HG03432 (cell line): ENCODE results near the gene LCP2.

Source experiments
- ATAC-seq: cut with Tn5 transposase; IDR thresholded peaks from one replicate; pipeline ENCODE4 v1.9.1; 2021; ENCODE audit warnings: mild to moderate bottlenecking, moderate library complexity; ENCODE audit not compliant: unreplicated experiment

Gene LCP2

GRCh38 chr5:170276140-170276539, 21.4 kb downstream of the LCP2 start:
- no peak for ATAC-seq

- ATAC-seq, result no peak
Observed at GRCh38 chr5:170275376-170275994, 22.1 kb downstream of the LCP2 start.

DNA sequence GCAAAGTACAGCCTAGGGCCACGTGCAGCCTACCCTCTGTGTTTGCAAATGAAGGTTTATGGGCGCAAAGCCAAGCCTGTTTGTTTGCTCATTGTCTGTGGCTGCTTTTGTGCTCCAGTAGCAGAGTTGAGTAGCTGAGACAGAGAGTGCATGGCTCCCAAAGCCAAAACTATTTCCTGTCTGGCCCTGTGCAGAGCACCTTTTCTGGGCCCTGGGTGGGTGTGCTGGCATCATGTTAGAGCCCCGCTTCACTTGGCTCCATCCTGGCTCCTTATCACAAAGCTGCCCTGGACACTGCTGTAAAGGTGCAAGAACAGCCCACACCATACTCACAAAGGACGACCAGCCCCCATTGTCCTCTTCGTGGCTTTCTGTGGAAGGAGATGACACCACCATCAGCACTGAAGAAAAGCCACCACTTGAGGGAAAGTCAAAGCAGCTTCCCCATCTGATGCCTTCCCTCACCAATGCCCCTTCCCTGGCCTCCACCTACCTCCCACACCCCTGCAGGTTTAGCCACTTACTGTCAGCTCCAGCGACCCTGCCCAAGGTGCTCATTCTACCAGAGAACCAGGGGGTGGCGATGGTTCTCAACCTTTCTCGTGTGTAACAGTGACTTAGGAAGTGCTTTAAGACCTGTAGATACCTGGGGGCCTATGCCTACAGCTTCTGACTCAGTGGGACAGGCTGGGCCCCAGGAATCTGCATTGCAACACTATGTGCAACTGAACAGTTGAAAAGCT, 23.4 kb downstream of the LCP2 start:
- ATAC-seq, result no peak

DNA sequence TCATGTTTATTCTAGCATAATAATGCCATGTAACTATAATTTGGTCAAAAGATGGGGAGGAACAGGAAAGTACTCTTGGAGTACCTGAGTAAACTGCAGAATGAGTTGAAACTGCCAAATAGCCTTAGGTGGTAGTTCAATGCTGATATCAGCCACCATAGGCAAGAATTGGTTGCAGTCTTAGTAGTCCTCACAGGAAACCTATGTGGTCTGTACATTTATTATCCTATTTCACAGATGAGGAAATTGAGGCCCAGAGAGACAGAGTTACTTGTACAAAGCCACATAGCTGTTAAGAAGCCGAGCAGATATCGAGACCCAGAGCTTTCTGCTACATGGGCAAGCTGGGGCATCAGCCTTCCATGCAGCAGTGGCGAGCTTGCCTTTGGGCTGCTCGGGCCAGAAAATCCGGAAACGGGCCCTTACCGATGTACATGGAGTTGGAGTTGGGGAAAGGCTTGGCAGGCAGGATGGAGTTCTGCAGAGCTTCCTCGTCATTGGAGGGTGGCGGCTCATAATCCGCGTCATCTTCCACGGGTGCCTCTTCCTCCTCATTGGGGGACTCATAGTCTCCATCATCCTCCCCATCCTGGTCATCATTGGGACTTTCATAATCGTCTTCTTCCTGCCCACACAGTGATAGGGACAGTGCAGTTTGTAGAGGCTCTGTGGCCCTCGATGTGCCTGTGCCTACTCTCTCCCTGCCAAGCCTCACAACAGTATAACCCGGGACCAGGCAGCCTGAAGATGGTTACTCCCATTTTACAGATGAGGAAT, 27.1 kb downstream of the LCP2 start:
- no peak for ATAC-seq

- no peak for ATAC-seq
Observed at GRCh38 chr5:170269579-170269978, 28.0 kb downstream of the LCP2 start.

DNA sequence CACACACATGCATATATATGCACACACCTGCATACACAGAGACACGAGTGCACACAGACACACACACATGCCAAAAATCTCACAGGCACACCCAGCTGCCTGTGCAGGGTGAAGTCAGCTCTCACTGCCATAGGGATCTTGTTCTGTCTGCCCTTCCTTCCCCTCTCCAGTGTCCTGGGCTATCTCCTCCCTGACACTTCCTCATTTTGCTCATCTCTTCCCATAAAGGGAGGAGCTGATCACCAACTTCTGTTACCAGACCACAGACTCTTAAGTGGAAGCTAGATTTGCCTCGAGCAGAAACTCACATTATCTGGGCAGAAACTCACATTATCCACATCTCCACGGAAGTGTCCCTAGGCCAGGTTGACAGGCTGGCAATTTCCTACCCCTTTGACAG, 28.7 kb downstream of the LCP2 start:
- ATAC-seq, result no peak

GRCh38 chr5:170268153-170268689, 29.4 kb downstream of the LCP2 start:
- no peak for ATAC-seq

DNA sequence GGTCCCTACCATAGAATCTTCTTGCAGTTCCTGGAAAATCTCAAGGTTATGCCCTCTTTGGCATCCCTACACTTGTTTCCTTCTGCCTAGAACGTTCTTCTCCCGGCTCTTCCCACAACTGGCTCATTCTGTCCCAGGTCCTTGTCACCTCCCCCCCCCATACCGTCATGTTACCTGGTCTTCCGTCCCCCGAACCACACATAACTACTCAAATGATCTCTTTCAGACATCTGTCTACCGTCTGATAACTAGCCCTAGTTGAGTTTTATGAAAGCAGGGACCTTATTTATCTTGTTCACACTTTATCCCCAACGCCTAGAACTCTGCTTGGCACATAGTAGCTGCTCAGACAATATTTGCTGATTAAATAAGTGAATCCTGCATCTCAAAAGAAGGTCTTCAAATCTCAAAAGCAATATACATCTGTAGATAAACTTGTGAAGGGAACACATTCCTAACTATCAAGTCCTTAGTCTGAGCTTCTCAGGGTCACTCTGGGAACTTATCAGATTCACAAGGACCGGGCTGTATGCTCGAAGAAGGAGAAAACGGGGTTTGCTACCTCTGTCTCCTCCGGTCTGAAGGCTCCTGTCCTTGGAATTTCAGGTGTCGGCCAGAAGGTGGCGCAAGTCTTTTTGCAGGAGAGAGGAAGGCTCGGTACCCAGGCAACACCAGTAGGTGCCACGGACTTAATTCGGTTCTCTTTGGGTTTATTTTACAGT, 30.0 kb downstream of the LCP2 start:
- ATAC-seq, result peak; percentile 83

- no peak for ATAC-seq
Observed at GRCh38 chr5:170266570-170267381, 30.8 kb downstream of the LCP2 start.

DNA sequence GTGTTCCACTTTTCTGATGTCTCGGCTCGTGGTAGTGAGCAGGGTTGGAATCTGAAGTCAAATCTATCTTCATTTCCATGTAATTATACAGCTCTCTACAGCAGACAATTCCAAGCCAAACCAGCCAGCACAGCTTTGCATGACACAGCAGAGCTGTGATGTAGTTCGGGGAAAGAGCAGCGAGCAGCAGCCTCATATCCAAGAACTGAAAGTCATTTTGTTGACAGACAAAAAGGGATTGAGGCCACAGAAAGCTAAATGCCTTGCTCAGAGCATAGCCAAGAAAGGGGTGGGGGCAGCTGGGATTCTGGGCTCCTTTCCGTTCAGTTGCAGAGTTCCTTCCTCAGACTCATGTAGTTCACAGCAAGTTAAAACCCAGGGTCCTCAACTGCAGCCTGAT, 32.1 kb downstream of the LCP2 start:
- ATAC-seq, result no peak

DNA sequence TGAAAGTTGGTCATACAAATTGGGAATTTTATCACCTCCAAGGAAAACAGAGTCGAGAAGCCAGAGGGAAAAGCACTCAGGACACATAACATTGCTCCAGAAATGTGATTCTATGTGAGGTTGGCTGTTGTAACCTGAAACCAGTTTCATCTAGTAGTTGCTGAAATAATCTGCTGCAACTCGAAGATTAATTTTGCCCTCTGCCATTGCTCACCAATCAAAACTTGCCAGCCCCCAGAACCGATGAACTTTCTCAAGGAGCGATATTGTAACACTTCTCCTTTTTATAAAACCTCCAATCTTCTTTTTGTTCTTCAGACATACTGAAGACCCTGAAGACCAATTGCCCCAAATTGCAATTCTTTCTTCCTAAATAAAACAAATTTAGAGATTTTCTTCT, 33.7 kb downstream of the LCP2 start:
- no peak for ATAC-seq

- ATAC-seq, result no peak
Observed at GRCh38 chr5:170262061-170263045, 35.2 kb downstream of the LCP2 start.

GRCh38 chr5:170261528-170262043, 36.0 kb downstream of the LCP2 start:
- no peak for ATAC-seq

DNA sequence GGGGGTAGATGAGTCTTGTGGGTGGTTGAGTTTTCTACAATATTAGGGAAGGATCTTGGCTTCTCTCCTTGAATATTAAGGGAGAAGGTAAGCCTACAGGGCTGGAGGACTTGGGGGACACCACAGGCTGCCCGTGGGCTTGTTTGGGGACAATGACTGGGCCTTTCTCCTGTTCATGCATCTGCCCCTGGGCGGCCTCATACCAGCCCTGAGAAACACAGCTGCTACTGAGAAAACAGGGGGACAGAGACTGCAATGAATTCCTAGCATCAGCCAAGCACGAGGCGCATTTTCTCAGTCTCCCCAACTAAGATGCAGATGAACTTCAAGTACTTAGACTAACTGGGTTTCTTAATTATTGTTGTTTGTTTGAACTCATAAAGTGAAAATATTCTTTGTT, 40.2 kb downstream of the LCP2 start:
- no peak for ATAC-seq

DNA sequence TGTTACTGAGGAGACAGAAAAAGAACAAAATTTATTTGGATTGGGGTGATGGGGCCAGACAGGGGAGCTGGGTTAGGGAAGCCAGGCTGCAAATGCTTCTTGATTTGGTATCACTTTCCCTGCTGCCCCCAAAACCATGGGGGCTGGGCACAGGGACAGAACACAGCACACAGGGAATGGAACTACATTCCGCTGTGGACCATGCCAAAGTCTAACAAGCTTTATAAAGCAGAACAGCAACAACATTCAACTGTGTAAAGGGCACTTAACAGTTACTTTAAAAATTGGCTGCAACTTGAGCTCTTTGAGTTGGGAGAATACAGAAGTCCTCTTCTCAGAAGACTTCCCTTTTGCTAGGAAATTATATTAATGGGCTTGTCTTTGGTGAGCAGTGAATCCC, 41.0 kb downstream of the LCP2 start:
- no peak for ATAC-seq

DNA sequence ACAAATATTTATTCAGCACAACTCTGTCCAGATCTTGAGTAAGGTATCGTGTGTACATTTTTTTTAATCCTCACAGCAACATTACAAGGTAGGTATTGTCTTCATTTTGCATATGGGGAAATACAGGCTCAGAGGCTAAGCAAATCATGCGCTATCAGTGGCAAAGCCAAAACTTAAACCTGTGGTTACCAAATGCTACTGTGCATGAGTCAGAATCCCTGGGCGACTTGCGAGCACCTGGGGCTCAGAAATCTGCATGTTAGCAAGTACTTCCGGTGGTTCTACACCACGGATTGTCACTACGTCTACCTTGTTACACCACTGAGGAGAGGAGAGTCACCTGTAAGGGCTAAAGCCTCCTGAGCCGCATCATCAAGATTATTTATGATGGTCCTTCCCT, 43.5 kb downstream of the LCP2 start:
- peak; percentile 98 for ATAC-seq

DNA sequence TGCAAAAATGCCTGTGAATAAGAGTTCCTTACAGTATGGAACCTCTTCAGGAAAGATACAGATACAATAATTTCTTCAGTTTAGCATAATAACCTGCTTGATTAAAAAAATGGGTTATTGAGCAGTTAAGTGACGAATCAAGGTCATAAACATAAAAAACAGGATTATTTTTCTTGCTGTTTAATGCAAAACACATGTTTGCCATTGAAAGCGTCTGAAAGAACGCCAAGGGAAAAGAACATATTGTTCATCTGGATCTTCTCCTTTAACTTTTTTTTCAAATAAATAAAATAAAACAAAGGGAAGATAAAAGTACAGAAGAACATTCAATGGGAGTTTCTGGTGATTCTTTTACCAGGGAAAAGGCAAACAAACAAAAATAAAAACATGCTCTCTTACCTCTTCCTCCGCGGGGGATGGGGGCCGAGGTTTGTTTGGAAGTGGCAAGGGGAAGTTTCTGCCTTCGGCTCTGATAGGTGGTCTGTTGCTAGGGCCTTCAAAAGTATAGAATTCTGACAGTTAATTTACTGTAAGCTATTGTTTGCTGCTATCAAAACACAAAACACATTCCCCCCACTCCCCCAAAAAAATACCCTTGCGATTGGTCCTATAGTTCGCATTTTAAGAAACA, 44.7 kb downstream of the LCP2 start:
- no peak for ATAC-seq

GRCh38 chr5:170252109-170252508, 45.5 kb downstream of the LCP2 start:
- no peak for ATAC-seq
